Rectal smooth muscle tissue (tissue), 1 donor: ENCODE data around the gene RABL6.
"Not testable (repeated sequence)": the region's sequence is repeated elsewhere in the genome, so short reads cannot be mapped to it uniquely, and the experiment has no call there.

Experiments used
- H3K27ac ChIP-seq: one replicate; pipeline ENCODE4 v1.7.0; 2013; ENCODE audit warnings: low read depth, low read length, inconsistent platforms
- H3K27me3 ChIP-seq: one replicate; pipeline ENCODE4 v1.7.0; 2013; ENCODE audit warnings: low read length; ENCODE audit not compliant: control insufficient read depth, insufficient read depth
- H3K36me3 ChIP-seq: one replicate; pipeline ENCODE4 v1.7.0; 2013; ENCODE audit warnings: low read length; ENCODE audit not compliant: control insufficient read depth, insufficient read depth
- H3K4me1 ChIP-seq: one replicate; pipeline ENCODE4 v1.7.0; 2013; ENCODE audit warnings: low read length; ENCODE audit not compliant: control insufficient read depth, insufficient read depth
- H3K4me3 ChIP-seq: one replicate; pipeline ENCODE4 v1.7.0; 2013; ENCODE audit warnings: low read length
- H3K9ac ChIP-seq: one replicate; pipeline ENCODE4 v1.7.0; 2013; ENCODE audit warnings: low read length

RABL6 gene

GRCh38 chr9:136792321-136793085 lies 15.2 kb upstream of the RABL6 start:
- no peaks in the 10 kb centered on the region for H3K27me3 ChIP-seq
- peak overlapping the region; percentile 64 for H3K9ac ChIP-seq
- H3K4me1 ChIP-seq: peaks cover 9% of the 10 kb centered on the region
- no peak overlapping the region for H3K27ac ChIP-seq
- no peaks in the 10 kb centered on the region for H3K36me3 ChIP-seq
- H3K4me3 ChIP-seq: peak overlapping the region; percentile 92

- H3K9ac ChIP-seq: no peak overlapping the region
- H3K27me3 ChIP-seq: peaks cover 2% of the 10 kb centered on the region
- H3K4me3 ChIP-seq: no peak overlapping the region
- H3K4me1 ChIP-seq: peaks cover 9% of the 10 kb centered on the region
- no peak overlapping the region for H3K27ac ChIP-seq
- H3K36me3 ChIP-seq: no peaks in the 10 kb centered on the region
These were observed 14.4 kb upstream of the RABL6 start for GRCh38 chr9:136793086-136793946.

- Histone ChIP-seq H3K27ac (no peak overlapping the region), H3K27me3 (peaks cover 13% of the 10 kb centered on the region), H3K4me1 (peaks cover 9% of the 10 kb centered on the region), H3K9ac (no peak overlapping the region), H3K36me3 (no peaks in the 10 kb centered on the region), H3K4me3 (no peak overlapping the region)
These were observed 13.3 kb upstream of the RABL6 start for GRCh38 chr9:136794281-136794999.

- Histone ChIP-seq H3K27ac (no peak overlapping the region), H3K4me3 (no peak overlapping the region), H3K36me3 (no peaks in the 10 kb centered on the region), H3K4me1 (peaks cover 9% of the 10 kb centered on the region), H3K27me3 (peaks cover 17% of the 10 kb centered on the region), H3K9ac (no peak overlapping the region)
These were observed 12.8 kb upstream of the RABL6 start for GRCh38 chr9:136795000-136795348.

GRCh38 chr9:136796238-136796774 lies 11.4 kb upstream of the RABL6 start, which contains the start of gene CCDC183:
Gene CCDC183 (plus strand): TSS chr9:136796338. CDS start chr9:136796398, 60 bp downstream.
- H3K9ac ChIP-seq: no peak within 1 kb of the TSS
- no peaks in the 10 kb centered on the region for H3K36me3 ChIP-seq
- H3K4me3 ChIP-seq: no peak within 1 kb of the TSS
- no peak within 1 kb of the TSS for H3K27ac ChIP-seq
- H3K4me1 ChIP-seq: peaks cover 3% of the 10 kb centered on the region
- H3K27me3 ChIP-seq: peaks cover 21% of the 10 kb centered on the region

- not testable (repeated sequence) for H3K27ac ChIP-seq, H3K36me3 ChIP-seq, H3K4me3 ChIP-seq, H3K4me1 ChIP-seq, H3K9ac ChIP-seq
- peaks cover 21% of the 10 kb centered on the region for H3K27me3 ChIP-seq
These were observed 10.9 kb upstream of the RABL6 start for GRCh38 chr9:136796775-136797347.

- Histone ChIP-seq H3K4me3 (peak overlapping the region; percentile 56), H3K27me3 (peaks cover 21% of the 10 kb centered on the region), H3K36me3 (no peaks in the 10 kb centered on the region), H3K27ac (no peak overlapping the region), H3K4me1 (no peaks in the 10 kb centered on the region), H3K9ac (peak overlapping the region; percentile 13)
These were observed 9.1 kb upstream of the RABL6 start for GRCh38 chr9:136798708-136799078.

- Histone ChIP-seq H3K4me3 (peak overlapping the region; percentile 56), H3K27me3 (peaks cover 21% of the 10 kb centered on the region), H3K36me3 (peaks cover 3% of the 10 kb centered on the region), H3K4me1 (no peaks in the 10 kb centered on the region), H3K9ac (peak overlapping the region; percentile 13), H3K27ac (no peak overlapping the region)
These were observed 8.5 kb upstream of the RABL6 start for GRCh38 chr9:136799079-136799853.

GRCh38 chr9:136799854-136800657 lies 7.7 kb upstream of the RABL6 start:
- Histone ChIP-seq H3K4me3 (peak overlapping the region; percentile 56), H3K27me3 (peaks cover 21% of the 10 kb centered on the region), H3K27ac (no peak overlapping the region), H3K36me3 (peaks cover 3% of the 10 kb centered on the region), H3K9ac (no peak overlapping the region), H3K4me1 (no peaks in the 10 kb centered on the region)

GRCh38 chr9:136802321-136802720 lies 5.4 kb upstream of the RABL6 start:
- H3K4me3 ChIP-seq: no peak overlapping the region
- H3K36me3 ChIP-seq: peaks cover 3% of the 10 kb centered on the region
- no peak overlapping the region for H3K9ac ChIP-seq
- H3K27me3 ChIP-seq: peaks cover 21% of the 10 kb centered on the region
- H3K4me1 ChIP-seq: peaks cover 8% of the 10 kb centered on the region
- no peak overlapping the region for H3K27ac ChIP-seq
